HCT116 (cell line): Measurements from ENCODE around the gene POP7. TPM values are rescaled to one million over a fixed set of nuclear protein-coding genes. Genes with fewer than 3 reads are reported as not detected.

ENCODE experiments used
- ATAC-seq: fragments of 200-7000 bp; cut with Tn5 transposase; 2 replicates; pipeline ENCODE4 v1.9.1; 2020; ENCODE audit warnings: mild to moderate bottlenecking, moderate library complexity
- BruUV-seq: library from RNA; stranded (reverse); fragments of 400-500 nt; replicated peaks from 2 replicates; lab custom pipeline; 2021; lab: Mats Ljungman, UMichigan
- CTCF ChIA-PET: fragments of 300-600 bp; sonication (Branson Sonifier 250); formaldehyde crosslinking; loops from one replicate; lab custom pipeline; 2021; ENCODE audit warnings: antibody characterized with exemption; lab: Charles Lee
- POLR2A ChIA-PET: fragments of 300-600, 350-600 bp; sonication (Branson Sonifier 250); formaldehyde crosslinking; loops from one replicate; lab custom pipeline; 2021; ENCODE audit warnings: antibody characterized with exemption; lab: Charles Lee
- RAD21 ChIA-PET, 2 experiments: fragments of 300-600 bp; sonication (Branson Sonifier 250); formaldehyde crosslinking; loops; one replicate each; lab custom pipeline; 2023; ENCODE audit warnings: low total read pairs in 2 of 2; ENCODE audit not compliant: uncharacterized antibody in 2 of 2, unreplicated experiment in 2 of 2, low non-redundant PET in 1 of 2; lab: Charles Lee
- DNase-seq: peaks from one replicate; pipeline ENCODE4 v3.0.0-alpha.2; 2010; ENCODE audit warnings: low read depth, low spot score
- H2AFZ ChIP-seq: fragments of 200-600 bp; shearing (Covaris generic), sonication (generic); 2 replicates; pipeline ENCODE4 v1.6.1; 2017; ENCODE audit warnings: low read depth, mixed run types, mixed read lengths, antibody characterized with exemption, low read length; ENCODE audit not compliant: poor library complexity, severe bottlenecking
- H3K27ac ChIP-seq: 2 replicates; pipeline ENCODE4 v1.5.1; 2012; ENCODE audit warnings: low read depth, low read length
- H3K27me3 ChIP-seq: fragments of 200-600 bp; sonication (generic); 2 replicates; pipeline ENCODE4 v1.6.1; 2016; ENCODE audit warnings: mixed run types, low read length, mixed read lengths; ENCODE audit not compliant: insufficient read depth
- H3K36me3 ChIP-seq, 2 experiments: fragments of 200-500 bp in 1 of 2; fragments of 200-600 bp in 1 of 2; sonication (Bioruptor generic) in 1 of 2; sonication (generic) in 1 of 2; 2 replicates each; pipeline versions ENCODE4 v1.5.1 to v1.6.1; 2014 to 2016; ENCODE audit warnings: low read length in 2 of 2, inconsistent platforms in 1 of 2, mixed read lengths in 1 of 2, mixed run types in 1 of 2; ENCODE audit not compliant: insufficient read depth in 2 of 2, control insufficient read depth in 1 of 2
- H3K4me1 ChIP-seq, 2 experiments: fragments of 200-600 bp in 1 of 2; sonication (generic) in 1 of 2; 2 replicates each; pipeline versions ENCODE4 v1.5.1 to v1.6.1; 2012 to 2017; ENCODE audit warnings: low read length in 2 of 2, inconsistent platforms in 1 of 2, mild to moderate bottlenecking in 1 of 2, mixed read lengths in 1 of 2, mixed run types in 1 of 2, moderate library complexity in 1 of 2; ENCODE audit not compliant: insufficient read depth in 2 of 2, control insufficient read depth in 1 of 2
- H3K4me2 ChIP-seq: fragments of 200-600 bp; sonication (generic); 2 replicates; pipeline ENCODE4 v1.6.1; 2017; ENCODE audit warnings: mixed run types, low read length, mixed read lengths
- H3K4me3 ChIP-seq, 2 experiments: fragments of 200-600 bp in 1 of 2; sonication (generic) in 1 of 2; replicated peaks in 1 of 2; 2 replicates each; pipeline ENCODE4 v1.5.1; 2011 to 2016; ENCODE audit warnings: low read length in 2 of 2, control low read depth in 1 of 2, low read depth in 1 of 2, mild to moderate bottlenecking in 1 of 2, mixed read lengths in 1 of 2, mixed run types in 1 of 2
- H3K79me2 ChIP-seq: fragments of 200-600 bp; sonication (generic); 2 replicates; pipeline ENCODE4 v1.6.1; 2017; ENCODE audit warnings: mild to moderate bottlenecking, mixed run types, low read length, moderate library complexity, mixed read lengths; ENCODE audit not compliant: insufficient read depth
- H3K9ac ChIP-seq: fragments of 200-600 bp; sonication (generic); 2 replicates; pipeline ENCODE4 v1.6.1; 2016; ENCODE audit warnings: low read length, mixed read lengths
- H3K9me2 ChIP-seq: fragments of 200-600 bp; sonication (generic), shearing (Covaris generic); 2 replicates; pipeline ENCODE4 v1.6.1; 2017; ENCODE audit warnings: mixed run types, mild to moderate bottlenecking, moderate library complexity; ENCODE audit not compliant: insufficient read depth
- H3K9me3 ChIP-seq, 2 experiments: fragments of 200-500 bp in 1 of 2; fragments of 200-600 bp in 1 of 2; sonication (Bioruptor generic) in 1 of 2; sonication (generic) in 1 of 2; 2 replicates each; pipeline ENCODE4 v1.6.1; 2014 to 2017; ENCODE audit warnings: low read length in 2 of 2, mixed read lengths in 2 of 2, inconsistent platforms in 1 of 2, low read depth in 1 of 2, mild to moderate bottlenecking in 1 of 2, mixed run types in 1 of 2, moderate library complexity in 1 of 2; ENCODE audit not compliant: control insufficient read depth in 1 of 2, insufficient read depth in 1 of 2
- H4K20me1 ChIP-seq: fragments of 200-600 bp; sonication (generic), shearing (Covaris generic); 2 replicates; pipeline ENCODE4 v1.6.1; 2017; ENCODE audit warnings: mixed run types, mild to moderate bottlenecking, moderate library complexity; ENCODE audit not compliant: insufficient read depth
- CBX3 ChIP-seq: IDR thresholded peaks from 2 replicates; pipeline ENCODE4 v1.6.1; 2012; ENCODE audit warnings: low read depth
- CEBPB ChIP-seq: IDR thresholded peaks from 2 replicates; pipeline ENCODE4 v1.6.1; 2012; ENCODE audit warnings: low read depth
- ELF1 ChIP-seq: IDR thresholded peaks from 2 replicates; pipeline ENCODE4 v1.6.1; 2012; ENCODE audit warnings: low read depth, borderline replicate concordance
- EZH2 ChIP-seq: fragments of 200-600 bp; sonication (generic); IDR thresholded peaks from 2 replicates; pipeline ENCODE4 v1.6.1; 2017; ENCODE audit warnings: antibody characterized with exemption, mixed run types
- EZH2phosphoT487 ChIP-seq: fragments of 200-600 bp; IDR thresholded peaks from 2 replicates; pipeline ENCODE4 v1.6.1; 2018; ENCODE audit warnings: antibody characterized with exemption, borderline replicate concordance
- JUND ChIP-seq: IDR thresholded peaks from 2 replicates; pipeline ENCODE4 v1.6.1; 2012
- TCF7L2 ChIP-seq: IDR thresholded peaks from 2 replicates; pipeline ENCODE4 v1.7.0; 2011; ENCODE audit warnings: borderline replicate concordance, inconsistent platforms; ENCODE audit not compliant: insufficient read depth, insufficient read length; ENCODE audit errors: extremely low read depth
- YY1 ChIP-seq: IDR thresholded peaks from 2 replicates; pipeline ENCODE4 v1.6.1; 2011; ENCODE audit warnings: low read length, low read depth, moderate library complexity, mild to moderate bottlenecking; ENCODE audit not compliant: insufficient replicate concordance; ENCODE audit errors: extremely low read depth
- ZFX ChIP-seq: fragments of 450-650 bp; IDR thresholded peaks from 2 replicates; pipeline ENCODE4 v1.6.1; 2017
- intact Hi-C: fragments of 100-400 bp; cut with micrococcal nuclease; formaldehyde crosslinking; loops from 2 replicates; pipeline ENCODE4 v1.10.0; 2022
- total RNA-seq: library from RNA; stranded (reverse); gene quantifications from one replicate; pipeline ENCODE4 v1.2.1, GENCODE V29; 2021; ENCODE audit not compliant: unreplicated experiment
- TF ChIP-seq, protein P1 (sequence below): IDR thresholded peaks from 2 replicates; pipeline ENCODE4 v1.6.1; 2012; ENCODE audit warnings: low read depth
- TF ChIP-seq, protein P2 (sequence below): IDR thresholded peaks from 2 replicates; pipeline ENCODE4 v1.6.1; 2012

The POP7 gene
- total RNA-seq, 1 experiment from 2014 or later: 67.5 TPM

DNA sequence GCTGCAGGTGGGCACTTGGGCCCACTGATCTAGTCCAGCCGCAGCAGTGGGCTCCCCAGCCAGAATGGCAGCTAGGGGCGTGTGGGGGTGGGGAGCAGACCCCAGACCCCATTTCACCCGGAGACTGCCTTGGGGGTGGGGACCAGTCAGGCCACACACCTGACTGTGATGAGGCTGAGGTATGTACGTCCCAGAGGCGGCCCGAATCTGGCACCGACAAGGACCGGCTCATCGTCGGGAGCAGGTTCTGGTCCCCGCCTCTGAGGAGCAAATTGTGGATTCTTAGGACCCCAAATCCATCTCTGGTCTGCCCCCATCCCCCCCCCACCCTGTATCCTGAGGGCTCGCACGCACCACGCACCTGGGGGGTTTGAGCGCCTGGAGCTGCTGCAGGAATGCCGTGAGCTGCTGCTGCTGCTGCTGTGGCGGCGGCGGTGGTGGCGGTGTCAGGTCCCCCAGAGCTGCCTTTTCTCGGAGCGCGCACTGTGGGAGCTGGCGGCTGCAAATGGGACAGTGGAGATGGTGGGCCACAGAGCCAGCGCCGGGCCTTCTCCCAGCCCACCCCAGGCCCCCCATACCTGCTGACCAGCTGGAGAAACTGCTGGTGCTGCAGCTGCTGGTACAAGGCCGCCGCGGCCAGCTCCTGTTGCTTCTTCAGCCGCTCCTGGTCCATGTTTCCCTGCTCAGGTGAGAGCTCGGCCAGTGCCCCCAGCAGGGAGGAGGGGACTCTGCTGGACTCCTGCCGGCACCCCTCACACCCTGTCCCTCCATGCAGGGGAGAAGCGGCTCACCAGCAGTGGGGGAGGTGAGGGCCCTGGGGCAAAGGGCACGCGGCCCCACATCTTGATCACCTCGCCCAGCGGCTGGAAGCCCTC is 22.0 kb upstream of the POP7 start (continued):
- TF ChIP-seq YY1 (no peak), TCF7L2 (no peak)

DNA sequence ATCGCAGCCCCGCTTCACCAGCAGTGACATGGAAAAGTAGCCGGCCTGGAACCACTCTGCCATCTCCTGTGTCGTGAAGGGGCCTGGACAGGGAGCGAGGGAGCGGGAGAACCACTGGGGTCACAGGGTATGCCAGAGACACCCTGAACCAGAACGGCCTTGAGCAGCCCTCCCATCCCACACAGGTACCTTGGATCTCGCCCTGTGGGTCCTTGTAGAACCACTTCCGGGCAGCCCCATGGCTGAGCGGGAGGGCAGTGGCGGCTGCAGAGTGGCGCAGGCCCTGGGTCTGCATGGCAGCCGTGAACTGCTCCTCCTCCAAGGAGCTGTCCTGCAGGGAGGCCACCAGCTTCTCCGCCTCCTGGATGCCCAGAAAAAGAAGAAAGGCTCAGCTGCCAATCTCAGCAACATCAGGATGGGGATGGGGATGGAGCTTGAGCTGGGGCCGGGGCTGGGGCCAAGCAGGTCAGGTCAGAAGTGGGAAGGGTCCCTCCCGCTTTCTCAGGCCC is 21.3 kb upstream of the POP7 start:
- TF ChIP-seq ZFX (no peak), YY1 (no peak), EZH2phosphoT487 (no peak), ELF1 (no peak), CEBPB (no peak), JUND (no peak), EZH2 (no peak), CBX3 (no peak)
- TF ChIP-seq, protein P1, sequence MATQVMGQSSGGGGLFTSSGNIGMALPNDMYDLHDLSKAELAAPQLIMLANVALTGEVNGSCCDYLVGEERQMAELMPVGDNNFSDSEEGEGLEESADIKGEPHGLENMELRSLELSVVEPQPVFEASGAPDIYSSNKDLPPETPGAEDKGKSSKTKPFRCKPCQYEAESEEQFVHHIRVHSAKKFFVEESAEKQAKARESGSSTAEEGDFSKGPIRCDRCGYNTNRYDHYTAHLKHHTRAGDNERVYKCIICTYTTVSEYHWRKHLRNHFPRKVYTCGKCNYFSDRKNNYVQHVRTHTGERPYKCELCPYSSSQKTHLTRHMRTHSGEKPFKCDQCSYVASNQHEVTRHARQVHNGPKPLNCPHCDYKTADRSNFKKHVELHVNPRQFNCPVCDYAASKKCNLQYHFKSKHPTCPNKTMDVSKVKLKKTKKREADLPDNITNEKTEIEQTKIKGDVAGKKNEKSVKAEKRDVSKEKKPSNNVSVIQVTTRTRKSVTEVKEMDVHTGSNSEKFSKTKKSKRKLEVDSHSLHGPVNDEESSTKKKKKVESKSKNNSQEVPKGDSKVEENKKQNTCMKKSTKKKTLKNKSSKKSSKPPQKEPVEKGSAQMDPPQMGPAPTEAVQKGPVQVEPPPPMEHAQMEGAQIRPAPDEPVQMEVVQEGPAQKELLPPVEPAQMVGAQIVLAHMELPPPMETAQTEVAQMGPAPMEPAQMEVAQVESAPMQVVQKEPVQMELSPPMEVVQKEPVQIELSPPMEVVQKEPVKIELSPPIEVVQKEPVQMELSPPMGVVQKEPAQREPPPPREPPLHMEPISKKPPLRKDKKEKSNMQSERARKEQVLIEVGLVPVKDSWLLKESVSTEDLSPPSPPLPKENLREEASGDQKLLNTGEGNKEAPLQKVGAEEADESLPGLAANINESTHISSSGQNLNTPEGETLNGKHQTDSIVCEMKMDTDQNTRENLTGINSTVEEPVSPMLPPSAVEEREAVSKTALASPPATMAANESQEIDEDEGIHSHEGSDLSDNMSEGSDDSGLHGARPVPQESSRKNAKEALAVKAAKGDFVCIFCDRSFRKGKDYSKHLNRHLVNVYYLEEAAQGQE: no peak
- TF ChIP-seq, protein P2, sequence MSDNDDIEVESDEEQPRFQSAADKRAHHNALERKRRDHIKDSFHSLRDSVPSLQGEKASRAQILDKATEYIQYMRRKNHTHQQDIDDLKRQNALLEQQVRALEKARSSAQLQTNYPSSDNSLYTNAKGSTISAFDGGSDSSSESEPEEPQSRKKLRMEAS: no peak
- ChIA-PET POLR2A (no interaction called here), CTCF (interaction anchor here (0.7 kb wide), 1 partner anchor 9 kb away, joined by 4 read pairs; no protein-coding TSS in a partner anchor), RAD21 (no interaction called here)
- Histone ChIP-seq H3K79me2 (peaks cover 23% of the 10 kb centered on the region), H3K9ac (no peak overlapping the region), H3K27ac (no peak overlapping the region), H2AFZ (no peak overlapping the region), H3K9me2 (no peaks in the 10 kb centered on the region), H3K27me3 (no peaks in the 10 kb centered on the region), H3K4me2 (no peak overlapping the region), H3K36me3 (peaks cover 25 to 45% of the 10 kb centered on the region in 2 experiments; a peak in 3 of 4 replicates), H3K4me3 (no peak overlapping the region), H4K20me1 (no peaks in the 10 kb centered on the region), H3K4me1 (peaks cover 0 to 5% of the 10 kb centered on the region in 2 experiments; a peak in 1 of 4 replicates), H3K9me3 (no peaks in the 10 kb centered on the region)
- BruUV-seq: no TSS peak
- DNase-seq (no peak), ATAC-seq (no peak)
- intact Hi-C loops: no loop called here
